ENCODE results near the gene OTUD3.
"Not testable (repeated sequence)": the region's sequence is repeated elsewhere in the genome, so short reads cannot be mapped to it uniquely, and the experiment has no call there.

DNA sequence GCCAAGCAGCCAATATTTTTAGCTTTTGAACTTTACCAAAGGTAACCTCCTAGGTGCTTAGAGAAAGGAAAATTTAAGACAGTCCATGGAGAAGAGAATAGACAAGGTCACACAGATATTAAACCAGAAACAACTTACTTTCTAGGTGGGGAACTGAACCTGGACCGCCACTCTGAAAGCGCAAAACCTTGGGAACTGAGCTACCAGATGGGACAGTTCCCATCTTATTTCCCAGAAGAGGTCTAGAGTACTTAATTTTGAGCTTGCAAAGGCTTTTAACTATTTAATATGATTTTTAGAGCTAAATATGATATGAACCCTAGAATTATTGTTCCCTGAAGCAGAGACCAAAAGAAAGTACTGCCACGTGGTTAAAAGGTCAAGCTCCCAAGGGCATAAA lies 32.9 kb upstream of the OTUD3 start:
- TF ChIP-seq EZH2phosphoT487 (IDR thresholded peaks at IDR 0.05; ENCODE audit: borderline replicate concordance, low read depth); MAX (IDR thresholded peaks at IDR 0.05; ENCODE audit: low read depth); RXRA (IDR thresholded peaks at IDR 0.05; ENCODE audit: borderline replicate concordance, low read depth); RAD21 (IDR thresholded peaks at IDR 0.05; ENCODE audit: low read length); POLR2AphosphoS5 (IDR thresholded peaks at IDR 0.05; ENCODE audit: low read depth, low read length); MXI1 (IDR thresholded peaks at IDR 0.05; ENCODE audit: low read depth, low read length); NRF1 (IDR thresholded peaks at IDR 0.05; ENCODE audit: low read depth, low read length): not testable (repeated sequence)
- TF ChIP-seq, protein P1, sequence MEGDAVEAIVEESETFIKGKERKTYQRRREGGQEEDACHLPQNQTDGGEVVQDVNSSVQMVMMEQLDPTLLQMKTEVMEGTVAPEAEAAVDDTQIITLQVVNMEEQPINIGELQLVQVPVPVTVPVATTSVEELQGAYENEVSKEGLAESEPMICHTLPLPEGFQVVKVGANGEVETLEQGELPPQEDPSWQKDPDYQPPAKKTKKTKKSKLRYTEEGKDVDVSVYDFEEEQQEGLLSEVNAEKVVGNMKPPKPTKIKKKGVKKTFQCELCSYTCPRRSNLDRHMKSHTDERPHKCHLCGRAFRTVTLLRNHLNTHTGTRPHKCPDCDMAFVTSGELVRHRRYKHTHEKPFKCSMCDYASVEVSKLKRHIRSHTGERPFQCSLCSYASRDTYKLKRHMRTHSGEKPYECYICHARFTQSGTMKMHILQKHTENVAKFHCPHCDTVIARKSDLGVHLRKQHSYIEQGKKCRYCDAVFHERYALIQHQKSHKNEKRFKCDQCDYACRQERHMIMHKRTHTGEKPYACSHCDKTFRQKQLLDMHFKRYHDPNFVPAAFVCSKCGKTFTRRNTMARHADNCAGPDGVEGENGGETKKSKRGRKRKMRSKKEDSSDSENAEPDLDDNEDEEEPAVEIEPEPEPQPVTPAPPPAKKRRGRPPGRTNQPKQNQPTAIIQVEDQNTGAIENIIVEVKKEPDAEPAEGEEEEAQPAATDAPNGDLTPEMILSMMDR (IDR thresholded peaks at IDR 0.05), result not testable (repeated sequence)
- TF ChIP-seq, protein P2, sequence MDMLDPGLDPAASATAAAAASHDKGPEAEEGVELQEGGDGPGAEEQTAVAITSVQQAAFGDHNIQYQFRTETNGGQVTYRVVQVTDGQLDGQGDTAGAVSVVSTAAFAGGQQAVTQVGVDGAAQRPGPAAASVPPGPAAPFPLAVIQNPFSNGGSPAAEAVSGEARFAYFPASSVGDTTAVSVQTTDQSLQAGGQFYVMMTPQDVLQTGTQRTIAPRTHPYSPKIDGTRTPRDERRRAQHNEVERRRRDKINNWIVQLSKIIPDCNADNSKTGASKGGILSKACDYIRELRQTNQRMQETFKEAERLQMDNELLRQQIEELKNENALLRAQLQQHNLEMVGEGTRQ (IDR thresholded peaks at IDR 0.05; ENCODE audit: borderline replicate concordance, low read depth, low read length), result not testable (repeated sequence)

Data from SK-N-SH (cell line).